NB4 (cell line): Measurements from ENCODE around the gene PCBP4.

Experiments
- CTCF ChIP-seq: IDR thresholded peaks from one replicate; pipeline ENCODE4 v1.5.1; 2012; ENCODE audit warnings: low read depth, low read length
- MAX ChIP-seq: IDR thresholded peaks from 2 replicates; pipeline ENCODE4 v1.6.1; 2011; ENCODE audit warnings: low read depth, low read length
- POLR2A ChIP-seq: IDR thresholded peaks from 2 replicates; pipeline ENCODE4 v1.6.1; 2011; ENCODE audit warnings: mild to moderate bottlenecking; ENCODE audit not compliant: insufficient read length; ENCODE audit errors: extremely low read depth

- no peak for TF ChIP-seq MAX
- TF ChIP-seq CTCF: no peak
- TF ChIP-seq POLR2A: no peak
Observed at GRCh38 chr3:52010431-52010830, 43.2 kb upstream of the PCBP4 start.
